MCF 10A (cell line): ENCODE measurements around the gene HECW1. TPM values are rescaled to one million over a fixed set of nuclear protein-coding genes. Genes with fewer than 3 reads are reported as not detected.

Experiments
- BruUV-seq: library from RNA; stranded (reverse); fragments of 400-500 nt; replicated peaks from 2 replicates; lab custom pipeline; 2021; lab: Mats Ljungman, UMichigan
- CTCF ChIA-PET: fragments of 300-600 bp; sonication (Branson Sonifier 250); formaldehyde crosslinking; extraction: SDS; loops from one replicate; lab custom pipeline; 2021; ENCODE audit warnings: antibody characterized with exemption, inconsistent platforms; lab: Yijun Ruan, JAX
- POLR2A ChIA-PET: fragments of 300-600, 350-650 bp; sonication (Branson Sonifier 250); formaldehyde crosslinking; extraction: SDS; loops from one replicate; lab custom pipeline; 2020; ENCODE audit warnings: antibody characterized with exemption, inconsistent platforms; lab: Yijun Ruan, JAX
- DNase-seq: peaks from one replicate; pipeline ENCODE4 v3.0.0-alpha.2; 2018; ENCODE audit not compliant: unreplicated experiment
- H3K27ac Mint-ChIP-seq: one replicate; pipeline ENCODE4 v1.8.0; 2022; ENCODE audit warnings: mild to moderate bottlenecking, low read depth, mixed read lengths; ENCODE audit not compliant: unreplicated experiment
- H3K27me3 Mint-ChIP-seq: one replicate; pipeline ENCODE4 v1.8.0; 2022; ENCODE audit warnings: mixed read lengths; ENCODE audit not compliant: insufficient read depth, unreplicated experiment
- H3K36me3 Mint-ChIP-seq: one replicate; pipeline ENCODE4 v1.8.0; 2022; ENCODE audit warnings: mild to moderate bottlenecking, moderate library complexity, mixed read lengths; ENCODE audit not compliant: insufficient read depth, unreplicated experiment
- H3K4me1 Mint-ChIP-seq: one replicate; pipeline ENCODE4 v1.8.0; 2022; ENCODE audit warnings: mixed read lengths; ENCODE audit not compliant: insufficient read depth, unreplicated experiment
- H3K4me3 Mint-ChIP-seq: one replicate; pipeline ENCODE4 v1.8.0; 2022; ENCODE audit warnings: mild to moderate bottlenecking, moderate library complexity, mixed read lengths; ENCODE audit not compliant: unreplicated experiment
- H3K9me3 Mint-ChIP-seq: one replicate; pipeline ENCODE4 v1.8.0; 2022; ENCODE audit warnings: mixed read lengths; ENCODE audit not compliant: unreplicated experiment
- CTCF ChIP-seq: fragments of 200-600 bp; IDR thresholded peaks from one replicate; pipeline ENCODE4 v1.8.0; 2022; ENCODE audit warnings: antibody characterized with exemption, mild to moderate bottlenecking; ENCODE audit not compliant: unreplicated experiment
- intact Hi-C: fragments of 100-400 bp; cut with micrococcal nuclease; formaldehyde crosslinking; loops from 2 replicates; pipeline ENCODE4 v1.14.1; 2022
- total RNA-seq: library from RNA; stranded (reverse); gene quantifications from 2 replicates; pipeline ENCODE4 v1.2.3, GENCODE V29; 2022

HECW1 gene
- total RNA-seq, 1 experiment from 2014 or later: not detected

- ChIA-PET CTCF (no interaction called here), POLR2A (interaction anchor here (0.6 to 2.3 kb wide), 6 partner anchors 10 to 1329 kb away, joined by 3 to 9 read pairs (median 4); partner anchors contain the start of gene STK17A)
- H3K27ac Mint-ChIP-seq: peak overlapping the region; percentile 13
- H3K4me1 Mint-ChIP-seq: peaks cover 20% of the 10 kb centered on the region
- no peaks in the 10 kb centered on the region for H3K36me3 Mint-ChIP-seq
- H3K4me3 Mint-ChIP-seq: no peak overlapping the region
- no peaks in the 10 kb centered on the region for H3K9me3 Mint-ChIP-seq
- peak; percentile 86 for DNase-seq
- peaks cover 17% of the 10 kb centered on the region for H3K27me3 Mint-ChIP-seq
- intact Hi-C loops: no loop called here
- no peak for TF ChIP-seq CTCF
- no TSS peak for BruUV-seq
These were observed 379.5 kb downstream of the HECW1 start for GRCh38 chr7:43491984-43492383.

- ChIA-PET POLR2A (interaction anchor here (0.7 to 2.3 kb wide), 4 partner anchors 9 to 66 kb away, joined by 3 to 9 read pairs (median 6); no protein-coding TSS in a partner anchor), CTCF (interaction anchor here (0.8 kb wide), 1 partner anchor 80 kb away, joined by 3 read pairs; no protein-coding TSS in a partner anchor)
- H3K36me3 Mint-ChIP-seq: peaks cover 6% of the 10 kb centered on the region
- H3K4me1 Mint-ChIP-seq: peaks cover 20% of the 10 kb centered on the region
- no peak for TF ChIP-seq CTCF
- no peaks in the 10 kb centered on the region for H3K9me3 Mint-ChIP-seq
- peaks cover 26% of the 10 kb centered on the region for H3K27me3 Mint-ChIP-seq
- intact Hi-C loops: no loop called here
- no peak overlapping the region for H3K4me3 Mint-ChIP-seq
- BruUV-seq: no TSS peak
- H3K27ac Mint-ChIP-seq: no peak overlapping the region
- no peak for DNase-seq
These were observed 380.4 kb downstream of the HECW1 start for GRCh38 chr7:43492896-43493295.

- Mint-ChIP-seq H3K36me3 (peaks cover 6% of the 10 kb centered on the region), H3K4me1 (peaks cover 14% of the 10 kb centered on the region), H3K27me3 (peaks cover 31% of the 10 kb centered on the region), H3K27ac (no peak overlapping the region), H3K9me3 (no peaks in the 10 kb centered on the region), H3K4me3 (no peak overlapping the region)
- no peak for TF ChIP-seq CTCF
- no TSS peak for BruUV-seq
- intact Hi-C loops: no loop called here
- no peak for DNase-seq
- CTCF ChIA-PET: no interaction called here
- POLR2A ChIA-PET: no interaction called here
These were observed 383.1 kb downstream of the HECW1 start for GRCh38 chr7:43495572-43495971.

- Mint-ChIP-seq H3K9me3 (no peaks in the 10 kb centered on the region), H3K4me1 (peaks cover 17% of the 10 kb centered on the region), H3K4me3 (no peak overlapping the region), H3K27ac (no peak overlapping the region), H3K27me3 (peaks cover 31% of the 10 kb centered on the region), H3K36me3 (peaks cover 6% of the 10 kb centered on the region)
- BruUV-seq: no TSS peak
- no peak for DNase-seq
- TF ChIP-seq CTCF: no peak
- intact Hi-C loops: no loop called here
- POLR2A ChIA-PET: interaction anchor here (1.2 kb wide), 1 partner anchor 21 kb away, joined by 3 read pairs; no protein-coding TSS in a partner anchor
- CTCF ChIA-PET: interaction anchor here (0.6 kb wide), 1 partner anchor 466 kb away, joined by 3 read pairs; no protein-coding TSS in a partner anchor
These were observed 384.1 kb downstream of the HECW1 start for GRCh38 chr7:43496596-43496995.
